ENCODE results near the gene PPCDC.

GRCh38 chr15:75073197-75073596 is 49.8 kb downstream of the PPCDC start:
- no peak for TF ChIP-seq POLR2A (IDR thresholded peaks at IDR 0.05; ENCODE audit: low read depth, low read length)
- no peak for TF ChIP-seq TAF1 (IDR thresholded peaks at IDR 0.05; ENCODE audit: low read depth, low read length)
- no peak for TF ChIP-seq POLR2AphosphoS5 (IDR thresholded peaks at IDR 0.05; ENCODE audit: low read depth, low read length)

All from GM12891 (cell line).